ENCODE measurements around the gene CCDC83. TPM values are rescaled to one million over a fixed set of nuclear protein-coding genes. Genes with fewer than 3 reads are reported as not detected.

The CCDC83 gene
- total and polyA plus RNA-seq, 9 donors: not detected

DNA sequence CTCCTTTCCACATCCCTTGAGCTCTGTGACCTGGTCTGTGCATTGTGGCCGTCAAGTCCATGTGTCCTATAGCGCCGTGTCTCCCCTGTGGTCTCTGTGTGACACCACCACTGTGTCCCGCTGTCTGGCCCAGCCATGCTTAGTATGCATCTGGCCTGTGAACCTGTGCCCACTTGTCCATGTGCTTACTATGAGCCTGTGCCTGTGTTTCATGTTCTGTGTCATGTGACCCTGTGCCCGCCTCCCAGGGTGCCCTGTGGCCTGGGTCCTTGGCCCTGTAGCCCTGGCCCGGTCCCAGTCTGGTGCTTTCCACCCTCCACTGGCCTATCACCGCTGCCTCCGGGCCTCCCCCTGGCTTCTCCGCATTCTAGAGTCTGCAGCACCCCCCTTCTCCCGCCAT is 80.6 kb downstream of the CCDC83 start:
- H3K27ac ChIP-seq (ENCODE audit: low read length): no peak overlapping the region
- no peaks in the 10 kb centered on the region for H3K4me1 ChIP-seq (ENCODE audit: control insufficient read depth, insufficient read depth, low read length)
- H3K4me3 ChIP-seq (ENCODE audit: low read length): no peak overlapping the region
- no peaks in the 10 kb centered on the region for H3K36me3 ChIP-seq (ENCODE audit: control insufficient read depth, insufficient read depth, low read length)
- no peaks in the 10 kb centered on the region for H3K9me3 ChIP-seq (replicated peaks; ENCODE audit: control insufficient read depth, low read depth, low read length)
- no peak for DNase-seq
- WGBS (ENCODE audit: insufficient coverage): 90% methylated on average over 10 of the region's 10 CpGs
- H3K27me3 ChIP-seq (ENCODE audit: control insufficient read depth, insufficient read depth, low read length): peaks cover 4% of the 10 kb centered on the region

- Histone ChIP-seq H3K27ac (ENCODE audit: low read length) (no peak overlapping the region), H3K4me1 (ENCODE audit: control insufficient read depth, insufficient read depth, low read length) (no peaks in the 10 kb centered on the region), H3K9me3 (replicated peaks; ENCODE audit: control insufficient read depth, low read depth, low read length) (no peaks in the 10 kb centered on the region), H3K27me3 (ENCODE audit: control insufficient read depth, insufficient read depth, low read length) (peaks cover 4% of the 10 kb centered on the region), H3K36me3 (ENCODE audit: control insufficient read depth, insufficient read depth, low read length) (no peaks in the 10 kb centered on the region), H3K4me3 (ENCODE audit: low read length) (no peak overlapping the region)
- WGBS (ENCODE audit: insufficient coverage): 100% methylated on average over 1 of the region's 1 CpG
- DNase-seq: no peak
Observed at GRCh38 chr11:85937835-85938234, 82.7 kb downstream of the CCDC83 start.

GRCh38 chr11:85939099-85940015 is 84.2 kb downstream of the CCDC83 start:
- no CpG with 5 or more reads among the region's 4 CpGs for WGBS (ENCODE audit: insufficient coverage)
- Histone ChIP-seq H3K27ac (ENCODE audit: low read length) (no peak overlapping the region), H3K9me3 (replicated peaks; ENCODE audit: control insufficient read depth, low read depth, low read length) (no peaks in the 10 kb centered on the region), H3K36me3 (ENCODE audit: control insufficient read depth, insufficient read depth, low read length) (no peaks in the 10 kb centered on the region), H3K27me3 (ENCODE audit: control insufficient read depth, insufficient read depth, low read length) (peaks cover 4% of the 10 kb centered on the region), H3K4me1 (ENCODE audit: control insufficient read depth, insufficient read depth, low read length) (no peaks in the 10 kb centered on the region), H3K4me3 (ENCODE audit: low read length) (no peak overlapping the region)
- no peak for DNase-seq

DNA sequence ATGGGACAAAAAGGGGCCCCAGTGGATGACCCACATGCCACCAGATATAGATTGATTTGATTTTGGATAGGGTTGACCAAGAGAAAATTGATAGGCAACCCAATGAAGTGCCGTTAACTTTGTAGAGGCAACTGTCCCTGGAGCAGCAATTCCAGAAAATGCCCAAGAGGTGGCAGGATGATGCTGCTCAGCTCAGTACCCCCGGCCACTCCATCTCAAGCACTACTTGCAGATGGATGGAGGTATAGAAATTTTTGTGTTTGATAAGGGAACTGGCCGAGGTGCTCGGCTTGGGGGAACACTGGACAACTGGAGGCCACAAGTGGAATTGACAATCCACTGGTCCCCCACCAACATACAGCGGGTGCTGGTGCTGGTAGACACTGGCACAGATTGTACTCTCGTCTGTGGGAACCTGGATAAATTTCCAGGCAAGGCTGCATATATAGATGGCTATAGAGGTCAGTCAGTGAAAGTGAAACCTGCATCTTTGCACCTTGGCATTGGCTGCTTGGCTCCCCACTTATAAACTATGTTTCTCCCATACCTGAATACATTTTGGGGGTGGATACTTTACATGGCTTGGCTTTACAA is 86.3 kb downstream of the CCDC83 start:
- no peak overlapping the region for H3K27ac ChIP-seq (ENCODE audit: low read length)

GRCh38 chr11:85945296-85945695 is 90.1 kb downstream of the CCDC83 start:
- H3K4me3 ChIP-seq (ENCODE audit: low read length): no peak overlapping the region
- no peaks in the 10 kb centered on the region for H3K27me3 ChIP-seq (ENCODE audit: control insufficient read depth, insufficient read depth, low read length)
- H3K4me1 ChIP-seq (ENCODE audit: control insufficient read depth, insufficient read depth, low read length): peaks cover 3% of the 10 kb centered on the region
- DNase-seq: no peak
- H3K27ac ChIP-seq (ENCODE audit: low read length): no peak overlapping the region
- H3K9me3 ChIP-seq (replicated peaks; ENCODE audit: control insufficient read depth, low read depth, low read length): no peaks in the 10 kb centered on the region
- no CpG with 5 or more reads among the region's 2 CpGs for WGBS (ENCODE audit: insufficient coverage)
- H3K36me3 ChIP-seq (ENCODE audit: control insufficient read depth, insufficient read depth, low read length): no peaks in the 10 kb centered on the region

More for the DNA sequence above, 86.3 kb downstream of the CCDC83 start:
- peak; percentile 44 for DNase-seq
- H3K9me3 ChIP-seq (replicated peaks; ENCODE audit: control insufficient read depth, low read depth, low read length): no peaks in the 10 kb centered on the region
- H3K4me1 ChIP-seq (ENCODE audit: control insufficient read depth, insufficient read depth, low read length): no peaks in the 10 kb centered on the region
- H3K36me3 ChIP-seq (ENCODE audit: control insufficient read depth, insufficient read depth, low read length): no peaks in the 10 kb centered on the region
- WGBS (ENCODE audit: insufficient coverage): 63% methylated on average over 1 of the region's 6 CpGs
- no peaks in the 10 kb centered on the region for H3K27me3 ChIP-seq (ENCODE audit: control insufficient read depth, insufficient read depth, low read length)
- no peak overlapping the region for H3K4me3 ChIP-seq (ENCODE audit: low read length)

GRCh38 chr11:85945788-85946187 is 90.6 kb downstream of the CCDC83 start:
- Histone ChIP-seq H3K27ac (ENCODE audit: low read length) (no peak overlapping the region), H3K9me3 (replicated peaks; ENCODE audit: control insufficient read depth, low read depth, low read length) (no peaks in the 10 kb centered on the region), H3K36me3 (ENCODE audit: control insufficient read depth, insufficient read depth, low read length) (no peaks in the 10 kb centered on the region), H3K4me3 (ENCODE audit: low read length) (no peak overlapping the region), H3K27me3 (ENCODE audit: control insufficient read depth, insufficient read depth, low read length) (no peaks in the 10 kb centered on the region), H3K4me1 (ENCODE audit: control insufficient read depth, insufficient read depth, low read length) (peaks cover 3% of the 10 kb centered on the region)
- no peak for DNase-seq

DNA sequence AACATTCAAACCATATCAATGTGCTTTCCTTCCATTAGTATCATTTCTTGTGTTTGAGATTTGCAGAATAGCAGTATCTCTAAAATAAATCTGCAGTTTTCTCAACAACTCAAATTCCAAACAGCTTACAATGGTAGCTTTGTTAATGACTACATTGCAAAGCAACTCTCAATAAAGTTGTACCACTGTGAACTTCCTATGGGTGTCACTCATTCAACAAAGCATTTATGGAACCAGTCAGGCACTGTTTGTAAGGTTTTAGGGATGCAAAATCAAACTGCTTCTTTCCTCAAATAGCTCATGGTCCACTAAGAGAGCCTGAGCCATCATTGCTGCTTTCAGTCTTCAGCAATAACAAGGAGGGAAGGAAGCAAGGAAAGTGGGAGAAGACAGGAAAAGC is 91.0 kb downstream of the CCDC83 start:
- no peak overlapping the region for H3K4me3 ChIP-seq (ENCODE audit: low read length)
- no peaks in the 10 kb centered on the region for H3K36me3 ChIP-seq (ENCODE audit: control insufficient read depth, insufficient read depth, low read length)
- DNase-seq: no peak
- no peak overlapping the region for H3K27ac ChIP-seq (ENCODE audit: low read length)
- H3K9me3 ChIP-seq (replicated peaks; ENCODE audit: control insufficient read depth, low read depth, low read length): no peaks in the 10 kb centered on the region
- H3K27me3 ChIP-seq (ENCODE audit: control insufficient read depth, insufficient read depth, low read length): no peaks in the 10 kb centered on the region
- peaks cover 3% of the 10 kb centered on the region for H3K4me1 ChIP-seq (ENCODE audit: control insufficient read depth, insufficient read depth, low read length)

- Histone ChIP-seq H3K9me3 (replicated peaks; ENCODE audit: control insufficient read depth, low read depth, low read length) (peaks cover 3% of the 10 kb centered on the region), H3K4me1 (ENCODE audit: control insufficient read depth, insufficient read depth, low read length) (peaks cover 3% of the 10 kb centered on the region), H3K4me3 (ENCODE audit: low read length) (no peak overlapping the region), H3K27ac (ENCODE audit: low read length) (peak overlapping the region; percentile 72), H3K36me3 (ENCODE audit: control insufficient read depth, insufficient read depth, low read length) (no peaks in the 10 kb centered on the region), H3K27me3 (ENCODE audit: control insufficient read depth, insufficient read depth, low read length) (no peaks in the 10 kb centered on the region)
- WGBS (ENCODE audit: insufficient coverage): 37% methylated on average over 2 of the region's 5 CpGs
- DNase-seq: peak; percentile 84
Observed at GRCh38 chr11:85947431-85948272, 92.5 kb downstream of the CCDC83 start.

DNA sequence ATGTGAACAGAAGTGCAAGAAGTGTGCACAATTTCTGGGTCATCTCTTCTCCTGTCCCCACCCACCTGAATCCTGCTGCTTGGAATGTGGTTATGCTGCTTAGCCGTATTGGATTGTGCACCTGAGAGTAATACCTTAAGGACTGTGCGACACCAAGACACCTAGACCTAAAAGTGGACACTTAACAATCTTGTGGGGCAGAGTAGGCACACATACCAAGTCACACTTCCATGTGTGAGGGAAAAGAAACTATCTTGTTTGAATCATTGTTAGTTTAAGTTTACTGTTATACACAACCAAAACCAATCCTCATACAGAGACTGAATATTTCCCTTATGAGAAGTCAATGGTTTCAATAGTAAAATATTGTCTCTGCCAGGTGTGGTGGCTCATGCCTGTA is 93.7 kb downstream of the CCDC83 start:
- peaks cover 3% of the 10 kb centered on the region for H3K4me1 ChIP-seq (ENCODE audit: control insufficient read depth, insufficient read depth, low read length)
- DNase-seq: no peak
- H3K36me3 ChIP-seq (ENCODE audit: control insufficient read depth, insufficient read depth, low read length): peaks cover 3% of the 10 kb centered on the region
- no peak overlapping the region for H3K27ac ChIP-seq (ENCODE audit: low read length)
- WGBS (ENCODE audit: insufficient coverage): no CpG with 5 or more reads among the region's 2 CpGs
- H3K27me3 ChIP-seq (ENCODE audit: control insufficient read depth, insufficient read depth, low read length): no peaks in the 10 kb centered on the region
- no peak overlapping the region for H3K4me3 ChIP-seq (ENCODE audit: low read length)
- peaks cover 3% of the 10 kb centered on the region for H3K9me3 ChIP-seq (replicated peaks; ENCODE audit: control insufficient read depth, low read depth, low read length)

DNA sequence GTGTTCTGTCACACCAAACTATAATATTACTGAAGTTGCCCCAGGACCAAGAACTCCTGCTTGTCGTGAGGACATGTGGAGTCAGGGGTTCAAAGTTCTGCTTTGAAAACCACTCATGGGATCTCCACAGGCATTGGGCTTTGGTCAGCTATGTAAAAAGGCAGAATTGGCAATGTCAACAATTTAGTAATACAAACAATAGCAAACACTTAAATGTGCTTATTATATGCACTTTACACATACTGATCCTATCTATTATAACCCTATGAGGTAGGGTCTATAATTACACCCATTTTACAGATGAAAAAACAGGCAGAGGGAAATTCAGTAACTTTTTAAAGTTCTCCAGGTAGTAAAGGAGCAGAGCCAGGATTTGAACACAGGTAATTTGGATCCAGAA is 94.6 kb downstream of the CCDC83 start:
- no peaks in the 10 kb centered on the region for H3K27me3 ChIP-seq (ENCODE audit: control insufficient read depth, insufficient read depth, low read length)
- peaks cover 3% of the 10 kb centered on the region for H3K9me3 ChIP-seq (replicated peaks; ENCODE audit: control insufficient read depth, low read depth, low read length)
- no peak overlapping the region for H3K27ac ChIP-seq (ENCODE audit: low read length)
- H3K4me3 ChIP-seq (ENCODE audit: low read length): no peak overlapping the region
- H3K4me1 ChIP-seq (ENCODE audit: control insufficient read depth, insufficient read depth, low read length): peaks cover 9% of the 10 kb centered on the region
- DNase-seq: no peak
- no CpG with 5 or more reads among the region's 1 CpG for WGBS (ENCODE audit: insufficient coverage)
- H3K36me3 ChIP-seq (ENCODE audit: control insufficient read depth, insufficient read depth, low read length): peaks cover 6% of the 10 kb centered on the region

All from muscle of leg (tissue), 11 donors.